ENCODE results near the gene RPL39L.

The RPL39L gene

DNA sequence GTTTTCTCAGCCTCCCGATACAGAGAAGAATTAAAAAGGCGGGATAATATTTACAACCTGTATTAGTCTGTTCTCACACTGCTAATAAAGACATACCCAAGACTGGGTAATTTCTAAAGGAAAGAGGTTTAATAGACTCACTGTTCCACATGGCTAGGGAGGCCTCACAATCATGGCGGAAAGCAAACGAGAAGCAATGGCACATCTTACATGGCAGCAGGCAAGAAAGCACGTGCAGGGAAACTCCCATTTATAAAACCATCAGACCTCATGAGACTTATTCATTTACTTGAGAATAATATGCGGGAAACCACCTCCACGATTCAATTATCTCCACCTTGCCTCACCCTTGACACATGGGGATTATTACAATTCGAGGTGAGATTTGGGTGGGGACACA is 27.5 kb upstream of the RPL39L start:
- no peak overlapping the region for H2AFZ ChIP-seq (ENCODE audit: low read depth, low read length)
- peaks cover 2% of the 10 kb centered on the region; the same call in 1 of the 2 replicates for H3K4me1 ChIP-seq (ENCODE audit: low read length)
- H3K27me3 ChIP-seq (ENCODE audit: low read depth, low read length), result no peaks in the 10 kb centered on the region; the same call in 1 of the 2 replicates
- no peak overlapping the region for H3K4me2 ChIP-seq (ENCODE audit: low read length)
- no peak overlapping the region for H3K27ac ChIP-seq (ENCODE audit: low read length)
- H3K9me3 ChIP-seq (ENCODE audit: insufficient read depth, low read length), result no peaks in the 10 kb centered on the region
- H3K4me3 ChIP-seq (ENCODE audit: low read length), result no peak overlapping the region
- no peaks in the 10 kb centered on the region for H3K79me2 ChIP-seq (ENCODE audit: low read length)
- no peak for TF ChIP-seq EZH2phosphoT487 (IDR thresholded peaks at IDR 0.05; ENCODE audit: low read depth)
- TF ChIP-seq, protein P1, sequence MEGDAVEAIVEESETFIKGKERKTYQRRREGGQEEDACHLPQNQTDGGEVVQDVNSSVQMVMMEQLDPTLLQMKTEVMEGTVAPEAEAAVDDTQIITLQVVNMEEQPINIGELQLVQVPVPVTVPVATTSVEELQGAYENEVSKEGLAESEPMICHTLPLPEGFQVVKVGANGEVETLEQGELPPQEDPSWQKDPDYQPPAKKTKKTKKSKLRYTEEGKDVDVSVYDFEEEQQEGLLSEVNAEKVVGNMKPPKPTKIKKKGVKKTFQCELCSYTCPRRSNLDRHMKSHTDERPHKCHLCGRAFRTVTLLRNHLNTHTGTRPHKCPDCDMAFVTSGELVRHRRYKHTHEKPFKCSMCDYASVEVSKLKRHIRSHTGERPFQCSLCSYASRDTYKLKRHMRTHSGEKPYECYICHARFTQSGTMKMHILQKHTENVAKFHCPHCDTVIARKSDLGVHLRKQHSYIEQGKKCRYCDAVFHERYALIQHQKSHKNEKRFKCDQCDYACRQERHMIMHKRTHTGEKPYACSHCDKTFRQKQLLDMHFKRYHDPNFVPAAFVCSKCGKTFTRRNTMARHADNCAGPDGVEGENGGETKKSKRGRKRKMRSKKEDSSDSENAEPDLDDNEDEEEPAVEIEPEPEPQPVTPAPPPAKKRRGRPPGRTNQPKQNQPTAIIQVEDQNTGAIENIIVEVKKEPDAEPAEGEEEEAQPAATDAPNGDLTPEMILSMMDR (IDR thresholded peaks at IDR 0.05; ENCODE audit: low read depth, low read length), result no peak
- H4K20me1 ChIP-seq (ENCODE audit: insufficient read depth, low read length), result no peaks in the 10 kb centered on the region
- no peaks in the 10 kb centered on the region for H3K36me3 ChIP-seq (replicated peaks; ENCODE audit: low read depth, low read length)
- no peak overlapping the region for H3K9ac ChIP-seq (ENCODE audit: low read length)

GRCh38 chr3:187165144-187165543 is 25.8 kb upstream of the RPL39L start:
- Histone ChIP-seq H4K20me1 (ENCODE audit: insufficient read depth, low read length) (no peaks in the 10 kb centered on the region), H3K4me3 (ENCODE audit: low read length) (no peak overlapping the region), H3K27me3 (ENCODE audit: low read depth, low read length) (no peaks in the 10 kb centered on the region; the same call in 1 of the 2 replicates), H2AFZ (ENCODE audit: low read depth, low read length) (no peak overlapping the region), H3K36me3 (replicated peaks; ENCODE audit: low read depth, low read length) (no peaks in the 10 kb centered on the region), H3K4me1 (ENCODE audit: low read length) (peaks cover 2% of the 10 kb centered on the region; the same call in 1 of the 2 replicates), H3K9me3 (ENCODE audit: insufficient read depth, low read length) (no peaks in the 10 kb centered on the region), H3K27ac (ENCODE audit: low read length) (no peak overlapping the region), H3K79me2 (ENCODE audit: low read length) (no peaks in the 10 kb centered on the region), H3K4me2 (ENCODE audit: low read length) (peak overlapping the region; percentile 37; the same call in 1 of the 2 replicates), H3K9ac (ENCODE audit: low read length) (no peak overlapping the region)
- TF ChIP-seq, protein P1 (IDR thresholded peaks at IDR 0.05; ENCODE audit: low read depth, low read length), result peak; percentile 70
- no peak for TF ChIP-seq EZH2phosphoT487 (IDR thresholded peaks at IDR 0.05; ENCODE audit: low read depth)

DNA sequence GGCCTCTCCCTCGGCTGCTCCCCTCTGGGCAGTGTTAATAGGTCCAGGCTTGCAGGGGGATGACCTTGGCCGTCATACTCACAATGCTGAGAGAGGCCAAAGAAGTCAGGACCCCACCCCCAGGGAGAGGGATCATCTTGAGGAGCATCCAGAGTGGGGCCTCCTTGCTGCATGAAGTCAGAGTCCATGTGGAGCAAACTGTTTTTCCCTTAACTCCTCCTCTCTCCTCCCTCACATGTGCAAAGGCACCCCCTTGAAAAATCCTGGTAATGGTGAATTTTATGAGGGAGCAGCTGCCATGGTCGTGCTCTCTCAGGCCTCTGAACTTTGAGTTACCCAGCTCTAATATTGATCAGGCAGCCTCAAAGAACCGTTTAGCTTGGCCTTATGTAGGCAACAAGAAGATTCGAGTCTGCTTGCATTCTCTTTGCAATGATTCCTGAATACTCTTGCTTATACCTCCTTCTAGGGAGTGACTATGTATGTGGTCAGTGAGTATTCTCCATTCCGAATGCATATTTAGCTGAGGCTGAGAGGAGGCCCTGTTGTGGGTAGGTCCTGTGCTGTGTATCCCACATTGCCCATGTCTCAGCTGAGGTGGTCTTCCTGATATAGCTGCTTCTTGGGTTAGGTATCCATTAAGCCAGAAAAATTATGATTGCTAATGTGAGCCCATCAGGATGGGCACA is 23.1 kb upstream of the RPL39L start:
- H3K27me3 ChIP-seq (ENCODE audit: low read depth, low read length), result no peaks in the 10 kb centered on the region
- peaks cover 4% of the 10 kb centered on the region; the same call in 1 of the 2 replicates for H3K9me3 ChIP-seq (ENCODE audit: insufficient read depth, low read length)
- no peak overlapping the region for H3K4me2 ChIP-seq (ENCODE audit: low read length)
- no peaks in the 10 kb centered on the region for H3K79me2 ChIP-seq (ENCODE audit: low read length)
- no peak overlapping the region for H2AFZ ChIP-seq (ENCODE audit: low read depth, low read length)
- H3K9ac ChIP-seq (ENCODE audit: low read length), result no peak overlapping the region
- peaks cover 2% of the 10 kb centered on the region; the same call in 1 of the 2 replicates for H3K4me1 ChIP-seq (ENCODE audit: low read length)
- TF ChIP-seq, protein P1 (IDR thresholded peaks at IDR 0.05; ENCODE audit: low read depth, low read length), result no peak
- TF ChIP-seq EZH2phosphoT487 (IDR thresholded peaks at IDR 0.05; ENCODE audit: low read depth), result no peak
- no peak overlapping the region for H3K27ac ChIP-seq (ENCODE audit: low read length)
- H3K4me3 ChIP-seq (ENCODE audit: low read length), result no peak overlapping the region
- H3K36me3 ChIP-seq (replicated peaks; ENCODE audit: low read depth, low read length), result no peaks in the 10 kb centered on the region
- no peaks in the 10 kb centered on the region for H4K20me1 ChIP-seq (ENCODE audit: insufficient read depth, low read length)

DNA sequence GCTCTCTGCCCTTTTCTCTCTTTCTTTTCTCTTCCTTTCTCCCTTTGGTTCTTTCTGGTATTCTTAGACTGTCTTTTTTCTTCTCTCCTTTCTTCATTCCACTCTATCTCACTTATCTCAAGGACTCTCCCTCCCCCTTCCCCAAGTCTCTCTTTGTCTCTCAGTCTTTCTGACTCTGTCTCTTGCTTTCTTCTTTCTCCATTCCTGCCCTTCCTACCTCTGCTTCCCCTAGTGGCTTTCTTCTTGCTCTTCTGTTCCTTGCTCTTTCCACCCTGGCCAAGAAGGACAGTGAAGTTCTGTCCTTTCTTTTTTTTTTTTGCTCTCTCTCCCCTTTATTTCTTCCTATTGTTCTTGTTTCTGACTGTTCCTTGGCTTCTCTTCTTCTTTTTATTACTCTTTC is 22.3 kb upstream of the RPL39L start:
- Histone ChIP-seq H3K9ac (ENCODE audit: low read length) (no peak overlapping the region), H3K36me3 (replicated peaks; ENCODE audit: low read depth, low read length) (no peaks in the 10 kb centered on the region), H3K27ac (ENCODE audit: low read length) (no peak overlapping the region), H2AFZ (ENCODE audit: low read depth, low read length) (no peak overlapping the region), H3K4me3 (ENCODE audit: low read length) (no peak overlapping the region), H3K9me3 (ENCODE audit: insufficient read depth, low read length) (peaks cover 4% of the 10 kb centered on the region; the same call in 1 of the 2 replicates), H3K79me2 (ENCODE audit: low read length) (no peaks in the 10 kb centered on the region), H4K20me1 (ENCODE audit: insufficient read depth, low read length) (no peaks in the 10 kb centered on the region), H3K4me1 (ENCODE audit: low read length) (peaks cover 2% of the 10 kb centered on the region; the same call in 1 of the 2 replicates), H3K4me2 (ENCODE audit: low read length) (no peak overlapping the region), H3K27me3 (ENCODE audit: low read depth, low read length) (no peaks in the 10 kb centered on the region)
- TF ChIP-seq, protein P1 (IDR thresholded peaks at IDR 0.05; ENCODE audit: low read depth, low read length), result no peak
- no peak for TF ChIP-seq EZH2phosphoT487 (IDR thresholded peaks at IDR 0.05; ENCODE audit: low read depth)

Measured in OCI-LY3 (cell line).